Liver (tissue), 9 donors: ENCODE measurements around the gene SMC4. TPM values are rescaled to one million over a fixed set of nuclear protein-coding genes. Genes with fewer than 3 reads are reported as not detected.
"Not testable (repeated sequence)": the region's sequence is repeated elsewhere in the genome, so short reads cannot be mapped to it uniquely, and the experiment has no call there.

ENCODE experiments used
- DNase-seq: peaks from one replicate; pipeline ENCODE4 v3.0.0-alpha.2; 2017; ENCODE audit warnings: low spot score
- H3K27ac ChIP-seq, 2 donors: one replicate each; pipeline ENCODE4 v1.7.0; 2013; ENCODE audit warnings: inconsistent platforms in 2 of 2, low read length in 2 of 2, control low read depth in 1 of 2, low read depth in 1 of 2, mild to moderate bottlenecking in 1 of 2
- H3K27me3 ChIP-seq, 4 donors: one replicate each; pipeline versions ENCODE4 v1.6.1 to v1.7.0; 2013; ENCODE audit warnings: low read length in 3 of 4, inconsistent platforms in 1 of 4, mild to moderate bottlenecking in 1 of 4, moderate library complexity in 1 of 4; ENCODE audit not compliant: control insufficient read depth in 4 of 4, insufficient read depth in 4 of 4
- H3K36me3 ChIP-seq, 4 donors: one replicate each; pipeline versions ENCODE4 v1.6.1 to v1.7.0; 2013; ENCODE audit warnings: low read length in 3 of 4, mild to moderate bottlenecking in 3 of 4, low read depth in 1 of 4, moderate library complexity in 1 of 4; ENCODE audit not compliant: control insufficient read depth in 4 of 4, insufficient read depth in 3 of 4
- H3K4me1 ChIP-seq, 4 donors: one replicate each; pipeline versions ENCODE4 v1.6.1 to v1.7.0; 2013; ENCODE audit warnings: low read length in 3 of 4, mild to moderate bottlenecking in 3 of 4, moderate library complexity in 1 of 4; ENCODE audit not compliant: control insufficient read depth in 4 of 4, insufficient read depth in 4 of 4
- H3K4me3 ChIP-seq, 3 donors: one replicate each; pipeline versions ENCODE4 v1.6.1 to v1.7.0; 2013; ENCODE audit warnings: low read length in 3 of 3, control low read depth in 1 of 3, low read depth in 1 of 3, mild to moderate bottlenecking in 1 of 3
- H3K9ac ChIP-seq, 2 donors: one replicate each; pipeline ENCODE4 v1.7.0; 2013; ENCODE audit warnings: low read length in 2 of 2, mild to moderate bottlenecking in 2 of 2, moderate library complexity in 2 of 2, control low read depth in 1 of 2, low read depth in 1 of 2
- H3K9me3 ChIP-seq, 4 donors: one replicate each; pipeline versions ENCODE4 v1.6.1 to v1.7.0; 2013; ENCODE audit warnings: low read length in 3 of 4; ENCODE audit not compliant: control insufficient read depth in 4 of 4
- ATF3 ChIP-seq: IDR thresholded peaks from 2 replicates; pipeline ENCODE4 v1.6.1; 2016; ENCODE audit warnings: antibody characterized with exemption
- FOXA1 ChIP-seq: IDR thresholded peaks from 2 replicates; pipeline ENCODE4 v1.6.1; 2016; ENCODE audit warnings: antibody characterized with exemption
- FOXA2 ChIP-seq: IDR thresholded peaks from 2 replicates; pipeline ENCODE4 v1.6.1; 2016; ENCODE audit warnings: antibody characterized with exemption
- GABPA ChIP-seq, 2 donors: IDR thresholded peaks in 1 of 2; conservative IDR thresholded peaks in 1 of 2; 2 replicates each; pipeline ENCODE4 v1.6.1; 2016; ENCODE audit warnings: antibody characterized with exemption in 2 of 2, mild to moderate bottlenecking in 1 of 2, moderate library complexity in 1 of 2
- HNF4A ChIP-seq, 2 donors: conservative IDR thresholded peaks; 2 replicates each; pipeline ENCODE4 v1.6.1; 2016; ENCODE audit warnings: antibody characterized with exemption in 2 of 2, mild to moderate bottlenecking in 2 of 2
- HNF4G ChIP-seq: IDR thresholded peaks from 2 replicates; pipeline ENCODE4 v1.6.1; 2016; ENCODE audit warnings: antibody characterized with exemption
- JUND ChIP-seq, 2 donors: IDR thresholded peaks; 2 replicates each; pipeline ENCODE4 v1.6.1; 2016; ENCODE audit warnings: antibody characterized with exemption in 2 of 2
- NR2F2 ChIP-seq: IDR thresholded peaks from 2 replicates; pipeline ENCODE4 v1.6.1; 2016; ENCODE audit warnings: antibody characterized with exemption
- RXRA ChIP-seq, 2 donors: IDR thresholded peaks; 2 replicates each; pipeline ENCODE4 v1.6.1; 2017 to 2018; ENCODE audit warnings: antibody characterized with exemption in 2 of 2, mild to moderate bottlenecking in 1 of 2
- TAF1 ChIP-seq: conservative IDR thresholded peaks from 2 replicates; pipeline ENCODE4 v1.6.1; 2016; ENCODE audit warnings: antibody characterized with exemption, mild to moderate bottlenecking
- YY1 ChIP-seq: IDR thresholded peaks from 2 replicates; pipeline ENCODE4 v1.6.1; 2016; ENCODE audit warnings: antibody characterized with exemption, mild to moderate bottlenecking
- ZBTB33 ChIP-seq: IDR thresholded peaks from 2 replicates; pipeline ENCODE4 v1.6.1; 2016; ENCODE audit warnings: antibody characterized with exemption
- WGBS: extraction: QIAGEN DNeasy Blood & Tissue Kit; methylation state at CpG from one replicate; pipeline ENCODE4 v1.1.7; 2013; 5-methylcytosine and 5-hydroxymethylcytosine counted together
- polyA plus RNA-seq, 2 donors: library from polyadenylated mRNA; stranded (reverse) in 1 of 2; unstranded in 1 of 2; fragments of 200-250 nt in 1 of 2; fragments of >200 nt in 1 of 2; fragmentation: Nextera tagmentation in 1 of 2; extraction: Ambion mirVana in 1 of 2; gene quantifications; one replicate each; pipeline versions ENCODE4 v1.2.1 to v1.2.3, GENCODE V29; 2013 to 2015
- total RNA-seq, 2 donors: library from RNA; depleted of rRNA; stranded (reverse); fragments of >200 nt; gene quantifications; one replicate each; pipeline ENCODE4 v1.2.3, GENCODE V29; 2014
- TF ChIP-seq, protein P1 (sequence below): fragments of 150-350 bp; IDR thresholded peaks from 2 replicates; pipeline ENCODE4 v1.5.1; 2017; ENCODE audit warnings: improper control_type of control experiment, low read depth, low read length; ENCODE audit not compliant: missing input control
- donor health status: healthy.
- donor health status: healthy.
- donor health status: healthy.
- donor health status: healthy.
- donor health status: healthy.

SMC4 gene
- total and polyA plus RNA-seq, 4 donors: 6.7 to 161 (median 17.1) TPM

GRCh38 chr3:160451602-160452001, 52.2 kb downstream of the SMC4 start (continued):
- TF ChIP-seq, protein P1, sequence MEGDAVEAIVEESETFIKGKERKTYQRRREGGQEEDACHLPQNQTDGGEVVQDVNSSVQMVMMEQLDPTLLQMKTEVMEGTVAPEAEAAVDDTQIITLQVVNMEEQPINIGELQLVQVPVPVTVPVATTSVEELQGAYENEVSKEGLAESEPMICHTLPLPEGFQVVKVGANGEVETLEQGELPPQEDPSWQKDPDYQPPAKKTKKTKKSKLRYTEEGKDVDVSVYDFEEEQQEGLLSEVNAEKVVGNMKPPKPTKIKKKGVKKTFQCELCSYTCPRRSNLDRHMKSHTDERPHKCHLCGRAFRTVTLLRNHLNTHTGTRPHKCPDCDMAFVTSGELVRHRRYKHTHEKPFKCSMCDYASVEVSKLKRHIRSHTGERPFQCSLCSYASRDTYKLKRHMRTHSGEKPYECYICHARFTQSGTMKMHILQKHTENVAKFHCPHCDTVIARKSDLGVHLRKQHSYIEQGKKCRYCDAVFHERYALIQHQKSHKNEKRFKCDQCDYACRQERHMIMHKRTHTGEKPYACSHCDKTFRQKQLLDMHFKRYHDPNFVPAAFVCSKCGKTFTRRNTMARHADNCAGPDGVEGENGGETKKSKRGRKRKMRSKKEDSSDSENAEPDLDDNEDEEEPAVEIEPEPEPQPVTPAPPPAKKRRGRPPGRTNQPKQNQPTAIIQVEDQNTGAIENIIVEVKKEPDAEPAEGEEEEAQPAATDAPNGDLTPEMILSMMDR: no peak

DNA sequence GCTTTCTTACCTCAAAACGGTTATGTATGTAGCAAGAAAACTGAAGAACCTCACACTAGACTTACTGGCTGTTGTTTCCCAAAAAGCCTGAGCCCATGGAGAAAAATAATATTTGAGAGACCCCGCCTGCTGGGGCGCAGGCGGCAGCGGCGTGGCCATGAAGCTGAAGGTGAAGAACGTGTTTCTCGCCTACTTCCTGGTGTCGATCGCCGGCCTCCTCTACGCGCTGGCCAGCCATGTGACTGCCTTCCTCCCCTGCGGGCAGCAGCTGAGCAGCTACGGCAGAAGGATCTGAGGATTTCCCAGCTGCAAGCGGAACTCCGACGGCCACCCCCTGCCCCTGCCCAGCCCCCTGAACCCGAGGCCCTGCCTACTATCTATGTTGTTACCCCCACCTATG, 52.8 kb downstream of the SMC4 start:
- H3K9ac ChIP-seq, H3K4me3 ChIP-seq, H3K9me3 ChIP-seq, H3K4me1 ChIP-seq, H3K27me3 ChIP-seq, H3K27ac ChIP-seq, H3K36me3 ChIP-seq, DNase-seq: not testable (repeated sequence)
- 98% methylated on average over 19 of the region's 19 CpGs for WGBS

DNA sequence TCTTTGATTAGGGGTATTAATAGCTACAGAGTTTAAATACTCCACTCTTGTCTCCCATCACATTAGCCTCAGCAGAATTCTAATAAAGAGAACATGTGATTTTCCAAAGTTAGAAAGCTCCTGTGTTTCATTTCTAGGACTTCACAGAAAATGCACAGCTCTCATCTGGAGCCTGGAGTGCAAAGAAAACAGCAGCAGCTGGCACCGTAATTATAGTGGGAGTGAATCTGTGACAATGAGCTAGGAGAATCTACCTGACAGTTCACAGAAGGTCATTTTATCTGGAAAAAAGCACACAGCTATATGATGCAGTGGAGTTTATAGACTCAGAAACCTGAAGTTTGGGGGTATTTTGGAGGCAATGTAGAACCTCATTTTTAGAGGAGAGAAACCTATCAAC, 55.5 kb downstream of the SMC4 start:
- Histone ChIP-seq H3K27me3 (no peaks in the 10 kb centered on the region), H3K36me3 (no peaks in the 10 kb centered on the region), H3K9ac (no peak overlapping the region), H3K4me3 (no peak overlapping the region), H3K9me3 (peaks cover 0 to under 1% (median 0%) of the 10 kb centered on the region in 4 donors), H3K4me1 (peaks cover 0 to 3% (median under 1%) of the 10 kb centered on the region in 4 donors), H3K27ac (no peak overlapping the region)
- TF ChIP-seq NR2F2: no peak
- TF ChIP-seq, protein P1: no peak
- TF ChIP-seq HNF4A (conservative IDR thresholded peaks at IDR 0.05): no peak
- TF ChIP-seq JUND (IDR thresholded peaks at IDR 0.05): no peak
- TF ChIP-seq RXRA (IDR thresholded peaks at IDR 0.05): no peak
- no peak for TF ChIP-seq GABPA (IDR thresholded peaks at IDR 0.05 in 1 of 2, conservative IDR thresholded peaks at IDR 0.05 in 1 of 2)
- no peak for TF ChIP-seq FOXA2
- no peak for TF ChIP-seq ATF3
- TF ChIP-seq FOXA1: no peak
- TF ChIP-seq YY1: no peak
- no peak for TF ChIP-seq HNF4G
- no peak for TF ChIP-seq TAF1
- no peak for TF ChIP-seq ZBTB33
- 78% methylated on average over 1 of the region's 1 CpG for WGBS
- DNase-seq: no peak
